Measurements from ENCODE around the gene LPAR2.
A peak's percentile ranks its signal among the peaks of the same experiment; 100 is the strongest.

The LPAR2 gene

DNA sequence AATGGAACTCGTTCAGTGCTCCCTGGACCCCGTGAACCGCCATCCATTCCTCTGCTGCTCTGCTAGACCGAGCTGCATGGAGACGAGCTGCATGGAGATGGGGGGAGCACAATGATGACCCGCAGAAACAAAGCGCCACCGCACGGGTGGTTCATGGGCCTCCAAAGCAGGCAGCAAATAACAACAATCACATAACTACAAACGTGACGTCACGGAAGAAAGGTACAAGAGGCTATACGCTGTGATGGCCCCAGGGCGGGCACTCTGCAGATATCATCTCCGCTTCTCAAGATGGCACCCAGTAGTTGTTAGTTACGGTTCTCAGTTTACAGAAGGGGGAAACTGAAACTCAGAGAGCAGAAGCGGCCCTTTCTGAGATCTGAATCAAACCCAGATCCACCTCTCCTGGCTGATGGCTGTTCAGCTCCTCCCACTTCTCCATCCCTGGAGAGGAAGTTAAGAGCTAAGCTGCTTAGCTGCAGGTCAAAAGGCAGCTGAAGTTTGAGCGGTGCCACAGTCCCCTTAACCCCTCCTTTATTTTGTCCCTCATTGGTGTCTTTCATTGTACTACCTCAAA is 33.7 kb upstream of the LPAR2 start:
- no peaks in the 10 kb centered on the region for H3K9me3 ChIP-seq (ENCODE audit: control insufficient read depth, low read length)
- peak overlapping the region; percentile 94 for H3K4me3 ChIP-seq (ENCODE audit: low read length)
- peak overlapping the region; percentile 99 for H3K9ac ChIP-seq (ENCODE audit: low read length)
- peaks cover 29% of the 10 kb centered on the region for H3K36me3 ChIP-seq (ENCODE audit: control insufficient read depth, insufficient read depth, low read length, severe bottlenecking)
- peaks cover 18% of the 10 kb centered on the region for H3K4me1 ChIP-seq (ENCODE audit: control insufficient read depth, insufficient read depth, low read length)
- no peaks in the 10 kb centered on the region for H3K27me3 ChIP-seq (replicated peaks; ENCODE audit: control insufficient read depth, insufficient read depth, low read length)
- DNase-seq (ENCODE audit: low read depth) = no peak

DNA sequence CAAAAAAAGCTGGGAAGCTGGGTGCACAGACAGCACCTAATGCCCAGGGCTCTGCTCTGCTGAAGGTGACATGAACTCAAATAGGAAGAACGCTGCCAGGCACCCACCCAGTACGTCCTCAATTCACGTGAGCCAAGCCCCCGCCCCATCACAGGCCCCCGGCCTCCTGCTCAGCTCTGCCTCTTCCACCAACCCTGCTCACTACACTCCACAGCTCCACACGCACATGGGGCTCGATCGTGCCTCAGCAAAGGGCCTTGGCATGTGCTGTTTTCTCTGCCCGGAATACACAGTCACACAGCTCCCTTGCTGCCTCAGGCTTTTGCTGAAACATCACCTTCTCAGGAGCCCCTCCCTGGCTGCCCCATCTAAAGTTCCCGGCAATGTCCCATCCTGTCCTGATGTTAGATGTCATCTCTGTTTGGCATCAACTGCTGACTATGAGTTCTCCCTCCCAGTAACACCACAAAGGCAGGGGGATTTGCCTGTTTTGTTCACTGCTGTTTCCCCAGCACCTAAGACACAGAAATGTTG is 33.2 kb upstream of the LPAR2 start:
- DNase-seq (ENCODE audit: low read depth) = no peak
- Histone ChIP-seq H3K4me3 (ENCODE audit: low read length) (peak overlapping the region; percentile 94), H3K36me3 (ENCODE audit: control insufficient read depth, insufficient read depth, low read length, severe bottlenecking) (peaks cover 34% of the 10 kb centered on the region)

DNA sequence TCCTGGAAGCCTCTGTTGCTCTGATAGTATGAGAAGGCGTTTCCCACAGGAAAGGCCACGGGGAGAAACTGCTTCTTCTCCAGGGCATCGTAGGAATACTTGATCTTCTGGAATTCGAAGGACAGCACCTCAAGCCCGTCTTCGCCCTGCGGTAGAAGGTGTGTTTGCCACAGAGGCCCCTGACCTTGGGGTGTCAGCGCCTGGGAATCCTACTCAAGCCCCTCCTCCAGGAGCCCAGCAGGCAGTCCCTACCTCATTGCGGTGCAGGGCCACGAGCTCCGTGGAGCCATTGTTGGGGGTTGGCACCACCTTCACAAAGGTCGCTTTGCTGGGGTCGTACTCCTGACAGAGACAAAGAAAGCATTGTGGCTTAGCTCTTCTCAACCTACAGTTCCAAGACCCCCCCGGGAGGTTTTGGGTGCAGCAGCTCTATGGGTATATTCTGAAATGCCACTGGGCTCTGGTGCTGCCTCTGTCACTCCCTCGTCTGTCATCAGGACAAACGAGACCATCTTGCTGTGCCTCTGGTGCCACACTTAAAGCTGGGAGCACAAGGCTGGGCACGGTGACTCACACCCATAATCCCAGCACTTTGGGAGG is 31.7 kb upstream of the LPAR2 start:
- Histone ChIP-seq H3K9ac (ENCODE audit: low read length) (no peak overlapping the region), H3K4me1 (ENCODE audit: control insufficient read depth, insufficient read depth, low read length) (peaks cover 18% of the 10 kb centered on the region), H3K36me3 (ENCODE audit: control insufficient read depth, insufficient read depth, low read length, severe bottlenecking) (peaks cover 49% of the 10 kb centered on the region), H3K27me3 (replicated peaks; ENCODE audit: control insufficient read depth, insufficient read depth, low read length) (no peaks in the 10 kb centered on the region), H3K9me3 (ENCODE audit: control insufficient read depth, low read length) (no peaks in the 10 kb centered on the region), H3K4me3 (ENCODE audit: low read length) (no peak overlapping the region)
- no peak for DNase-seq (ENCODE audit: low read depth)

More for the DNA sequence above, 33.2 kb upstream of the LPAR2 start:
- Histone ChIP-seq H3K9ac (ENCODE audit: low read length) (no peak overlapping the region), H3K27me3 (replicated peaks; ENCODE audit: control insufficient read depth, insufficient read depth, low read length) (no peaks in the 10 kb centered on the region), H3K9me3 (ENCODE audit: control insufficient read depth, low read length) (no peaks in the 10 kb centered on the region), H3K4me1 (ENCODE audit: control insufficient read depth, insufficient read depth, low read length) (peaks cover 18% of the 10 kb centered on the region)

GRCh38 chr19:19657397-19657783 is 29.4 kb upstream of the LPAR2 start:
- Histone ChIP-seq H3K9me3 (ENCODE audit: control insufficient read depth, low read length) (no peaks in the 10 kb centered on the region), H3K4me1 (ENCODE audit: control insufficient read depth, insufficient read depth, low read length) (peaks cover 17% of the 10 kb centered on the region), H3K27me3 (replicated peaks; ENCODE audit: control insufficient read depth, insufficient read depth, low read length) (no peaks in the 10 kb centered on the region), H3K9ac (ENCODE audit: low read length) (no peak overlapping the region), H3K4me3 (ENCODE audit: low read length) (no peak overlapping the region), H3K36me3 (ENCODE audit: control insufficient read depth, insufficient read depth, low read length, severe bottlenecking) (peaks cover 72% of the 10 kb centered on the region)
- no peak for DNase-seq (ENCODE audit: low read depth)

DNA sequence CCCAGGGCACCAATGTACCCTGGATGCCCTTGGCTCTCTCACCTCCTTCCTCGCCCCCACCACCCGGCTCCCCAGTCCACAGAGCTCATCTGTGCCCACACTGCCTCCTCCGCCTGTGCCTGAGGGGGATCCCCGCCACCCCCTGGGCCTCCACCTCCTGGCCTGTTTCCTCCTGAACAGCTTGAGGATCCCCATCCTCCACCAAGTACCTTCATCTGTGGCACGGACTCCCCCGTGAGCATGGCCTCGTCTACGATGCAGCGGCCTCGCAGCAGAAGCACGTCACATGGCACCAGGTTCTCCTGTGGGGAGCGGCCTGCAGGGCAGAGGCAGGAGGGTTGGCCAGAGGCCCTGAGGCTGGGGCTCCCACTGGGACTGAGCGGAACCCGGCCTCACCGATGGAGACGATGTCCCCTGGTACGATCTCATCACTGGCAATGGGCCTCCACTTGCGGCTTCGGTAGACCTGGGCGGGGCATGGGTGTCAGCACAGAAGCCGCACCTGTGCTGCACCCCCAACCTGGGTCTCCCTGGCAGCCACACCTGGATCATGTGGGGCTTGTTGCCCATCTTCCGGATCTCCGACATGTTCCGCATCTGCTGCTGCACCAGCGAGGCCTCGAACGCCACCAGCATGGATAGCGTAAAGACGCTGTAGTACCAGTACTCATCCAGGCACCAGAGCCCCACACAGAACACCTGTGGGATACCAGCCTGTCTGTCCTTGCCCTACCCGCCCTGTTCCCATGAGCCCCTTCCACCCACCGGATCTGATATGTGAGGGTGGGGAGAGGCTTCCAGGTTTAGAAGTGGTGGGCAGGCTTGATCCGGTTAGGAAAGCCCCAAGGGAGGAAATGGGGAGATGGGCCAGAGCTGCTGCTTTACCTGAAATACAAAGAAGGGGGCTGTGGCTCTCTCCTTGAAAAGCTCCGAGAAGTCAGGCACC is 28.7 kb upstream of the LPAR2 start:
- H3K9me3 ChIP-seq (ENCODE audit: control insufficient read depth, low read length) = no peaks in the 10 kb centered on the region
- no peak overlapping the region for H3K9ac ChIP-seq (ENCODE audit: low read length)
- no peak for DNase-seq (ENCODE audit: low read depth)
- no peaks in the 10 kb centered on the region for H3K27me3 ChIP-seq (replicated peaks; ENCODE audit: control insufficient read depth, insufficient read depth, low read length)
- no peak overlapping the region for H3K4me3 ChIP-seq (ENCODE audit: low read length)
- peaks cover 79% of the 10 kb centered on the region for H3K36me3 ChIP-seq (ENCODE audit: control insufficient read depth, insufficient read depth, low read length, severe bottlenecking)
- H3K4me1 ChIP-seq (ENCODE audit: control insufficient read depth, insufficient read depth, low read length) = peaks cover 10% of the 10 kb centered on the region

- Histone ChIP-seq H3K36me3 (ENCODE audit: control insufficient read depth, insufficient read depth, low read length, severe bottlenecking) (peaks cover 88% of the 10 kb centered on the region), H3K27me3 (replicated peaks; ENCODE audit: control insufficient read depth, insufficient read depth, low read length) (no peaks in the 10 kb centered on the region), H3K9ac (ENCODE audit: low read length) (no peak overlapping the region), H3K4me3 (ENCODE audit: low read length) (no peak overlapping the region), H3K4me1 (ENCODE audit: control insufficient read depth, insufficient read depth, low read length) (peaks cover 3% of the 10 kb centered on the region), H3K9me3 (ENCODE audit: control insufficient read depth, low read length) (no peaks in the 10 kb centered on the region)
- no peak for DNase-seq (ENCODE audit: low read depth)
Observed at GRCh38 chr19:19655641-19656343, 27.8 kb upstream of the LPAR2 start.

DNA sequence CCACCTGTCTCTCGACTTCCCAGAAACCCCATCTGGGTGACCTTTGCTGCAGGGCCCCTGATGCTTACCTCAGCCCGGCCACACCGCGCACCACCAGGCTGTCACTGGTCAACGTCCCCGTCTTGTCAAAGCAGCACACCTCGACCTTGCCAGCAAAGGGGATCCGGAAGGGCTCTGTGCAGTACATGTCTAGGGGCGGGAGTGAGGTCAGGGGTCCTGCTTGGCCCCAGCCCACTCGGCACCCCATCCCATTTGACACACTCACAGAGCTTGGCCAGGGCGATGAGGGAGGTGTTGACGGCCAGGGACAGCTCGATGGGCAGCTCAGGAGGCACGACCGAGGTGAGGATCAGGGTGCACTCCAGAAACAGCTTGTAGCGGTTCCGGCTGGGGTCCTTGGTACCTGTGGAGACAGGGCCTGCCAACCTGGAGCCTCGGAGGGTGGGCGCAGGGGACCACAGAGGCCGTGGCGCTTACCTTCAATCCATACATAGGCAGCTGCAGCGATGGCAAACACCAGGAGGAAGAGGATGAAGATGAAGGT is 27.1 kb upstream of the LPAR2 start:
- H3K4me1 ChIP-seq (ENCODE audit: control insufficient read depth, insufficient read depth, low read length) = peaks cover 3% of the 10 kb centered on the region
- no peak overlapping the region for H3K4me3 ChIP-seq (ENCODE audit: low read length)
- peaks cover 95% of the 10 kb centered on the region for H3K36me3 ChIP-seq (ENCODE audit: control insufficient read depth, insufficient read depth, low read length, severe bottlenecking)
- no peak overlapping the region for H3K9ac ChIP-seq (ENCODE audit: low read length)
- no peaks in the 10 kb centered on the region for H3K9me3 ChIP-seq (ENCODE audit: control insufficient read depth, low read length)
- no peak for DNase-seq (ENCODE audit: low read depth)
- H3K27me3 ChIP-seq (replicated peaks; ENCODE audit: control insufficient read depth, insufficient read depth, low read length) = no peaks in the 10 kb centered on the region

GRCh38 chr19:19654441-19654840 is 26.4 kb upstream of the LPAR2 start:
- Histone ChIP-seq H3K36me3 (ENCODE audit: control insufficient read depth, insufficient read depth, low read length, severe bottlenecking) (peaks cover 98% of the 10 kb centered on the region), H3K27me3 (replicated peaks; ENCODE audit: control insufficient read depth, insufficient read depth, low read length) (no peaks in the 10 kb centered on the region), H3K9ac (ENCODE audit: low read length) (no peak overlapping the region), H3K4me3 (ENCODE audit: low read length) (no peak overlapping the region), H3K9me3 (ENCODE audit: control insufficient read depth, low read length) (no peaks in the 10 kb centered on the region), H3K4me1 (ENCODE audit: control insufficient read depth, insufficient read depth, low read length) (peaks cover 3% of the 10 kb centered on the region)
- no peak for DNase-seq (ENCODE audit: low read depth)

DNA sequence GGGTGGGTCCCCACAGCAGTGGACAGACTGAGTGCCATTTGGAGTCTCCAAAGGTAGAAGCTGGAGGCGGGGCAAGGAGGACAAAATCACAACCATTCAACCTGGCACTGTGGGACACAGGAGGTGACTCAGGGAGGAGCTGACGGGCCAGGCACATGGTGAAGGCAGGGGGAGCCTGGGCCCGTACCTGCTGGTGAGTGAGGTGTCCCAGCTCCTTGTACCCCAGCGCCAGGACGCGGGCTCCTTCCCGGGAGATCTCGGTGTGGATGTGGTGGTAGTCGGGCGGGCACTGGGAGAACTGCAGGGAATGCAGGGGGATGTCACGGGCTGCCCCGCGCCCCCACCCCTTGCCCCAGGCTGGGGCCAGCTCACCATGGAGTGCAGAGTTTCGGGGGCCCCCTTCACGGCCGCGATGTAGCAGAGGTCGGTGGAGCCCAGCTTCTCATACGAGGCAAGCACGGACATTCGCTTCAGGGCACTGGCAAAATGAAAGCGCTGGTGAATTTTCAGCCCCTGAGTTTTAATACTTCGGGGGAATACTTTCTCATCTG is 25.7 kb upstream of the LPAR2 start:
- peaks cover 3% of the 10 kb centered on the region for H3K4me1 ChIP-seq (ENCODE audit: control insufficient read depth, insufficient read depth, low read length)
- H3K9me3 ChIP-seq (ENCODE audit: control insufficient read depth, low read length) = no peaks in the 10 kb centered on the region
- H3K4me3 ChIP-seq (ENCODE audit: low read length) = no peak overlapping the region
- H3K9ac ChIP-seq (ENCODE audit: low read length) = no peak overlapping the region
- peaks cover 95% of the 10 kb centered on the region for H3K36me3 ChIP-seq (ENCODE audit: control insufficient read depth, insufficient read depth, low read length, severe bottlenecking)
- H3K27me3 ChIP-seq (replicated peaks; ENCODE audit: control insufficient read depth, insufficient read depth, low read length) = no peaks in the 10 kb centered on the region
- no peak for DNase-seq (ENCODE audit: low read depth)

DNA sequence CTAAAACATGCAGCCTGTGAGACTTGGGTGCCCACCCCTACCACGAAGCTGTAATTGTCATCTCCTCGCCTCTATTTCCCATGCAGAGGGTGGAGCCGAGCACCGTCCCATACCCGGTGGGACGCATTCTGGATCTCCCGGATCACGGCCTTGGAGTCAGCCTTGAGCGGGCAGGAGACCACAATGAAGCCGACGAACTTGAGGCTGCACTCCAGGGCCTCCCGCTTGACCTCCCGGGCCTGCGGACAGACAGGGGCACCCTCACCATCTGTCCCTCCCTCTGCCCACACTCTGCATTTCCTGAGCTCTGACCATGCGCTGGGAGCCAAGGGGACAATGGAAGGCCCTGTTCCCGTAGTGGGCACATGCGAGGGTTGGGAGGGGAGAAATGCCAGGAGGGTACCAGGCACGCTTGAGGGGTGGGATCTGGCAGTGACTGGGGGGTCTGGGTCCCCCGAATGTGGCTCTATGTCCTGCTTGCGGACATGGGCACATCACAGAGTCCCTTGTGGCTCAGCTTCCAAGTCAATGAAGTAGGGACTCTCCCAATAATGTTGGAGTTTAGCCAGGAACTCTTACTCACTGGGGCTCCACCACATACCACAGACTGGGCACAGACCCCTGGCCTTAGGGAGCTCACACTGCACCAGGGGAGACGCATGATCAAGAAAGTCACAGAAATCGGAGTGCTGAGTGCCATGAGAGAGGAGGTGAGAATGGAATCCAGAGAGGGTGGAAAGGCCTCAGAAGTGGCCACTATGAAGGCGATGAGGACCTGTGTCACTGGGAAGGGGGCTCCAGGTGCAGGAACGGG is 24.7 kb upstream of the LPAR2 start:
- H3K4me3 ChIP-seq (ENCODE audit: low read length) = no peak overlapping the region
- DNase-seq (ENCODE audit: low read depth) = no peak
- H3K4me1 ChIP-seq (ENCODE audit: control insufficient read depth, insufficient read depth, low read length) = peaks cover 3% of the 10 kb centered on the region
- no peaks in the 10 kb centered on the region for H3K27me3 ChIP-seq (replicated peaks; ENCODE audit: control insufficient read depth, insufficient read depth, low read length)
- H3K36me3 ChIP-seq (ENCODE audit: control insufficient read depth, insufficient read depth, low read length, severe bottlenecking) = peaks cover 87% of the 10 kb centered on the region
- no peaks in the 10 kb centered on the region for H3K9me3 ChIP-seq (ENCODE audit: control insufficient read depth, low read length)
- H3K9ac ChIP-seq (ENCODE audit: low read length) = no peak overlapping the region
